NCI-H2029 (cell line): ENCODE data around the gene C9orf153.

ENCODE experiments used
- DNase-seq: peaks from one replicate; lab custom pipeline; 2025; lab: John Stamatoyannopoulos, UW

The C9orf153 gene

DNA sequence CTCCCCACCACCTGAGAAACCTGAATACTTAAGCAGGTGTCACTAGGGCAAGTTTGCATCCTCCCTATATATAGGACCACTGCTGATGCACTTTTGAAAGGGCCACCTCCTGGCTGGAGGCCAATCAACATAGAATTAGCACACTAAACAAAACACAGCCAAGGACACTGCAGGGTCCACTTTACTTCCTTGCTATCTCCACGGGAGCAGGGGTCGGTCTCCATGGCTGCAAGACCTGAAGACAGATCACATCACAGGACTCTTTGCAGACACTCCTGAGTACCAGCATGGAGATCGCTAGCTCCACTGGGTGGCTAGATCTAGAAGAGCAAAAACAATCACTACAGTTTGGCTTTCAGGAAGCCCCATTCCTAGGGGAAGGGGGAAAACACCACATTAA lies 72.3 kb downstream of the C9orf153 start:
- DNase-seq = peak; percentile 43

GRCh38 chr9:86186696-86187095 lies 72.8 kb downstream of the C9orf153 start:
- no peak for DNase-seq

GRCh38 chr9:86185872-86186271 lies 73.6 kb downstream of the C9orf153 start:
- no peak for DNase-seq

DNA sequence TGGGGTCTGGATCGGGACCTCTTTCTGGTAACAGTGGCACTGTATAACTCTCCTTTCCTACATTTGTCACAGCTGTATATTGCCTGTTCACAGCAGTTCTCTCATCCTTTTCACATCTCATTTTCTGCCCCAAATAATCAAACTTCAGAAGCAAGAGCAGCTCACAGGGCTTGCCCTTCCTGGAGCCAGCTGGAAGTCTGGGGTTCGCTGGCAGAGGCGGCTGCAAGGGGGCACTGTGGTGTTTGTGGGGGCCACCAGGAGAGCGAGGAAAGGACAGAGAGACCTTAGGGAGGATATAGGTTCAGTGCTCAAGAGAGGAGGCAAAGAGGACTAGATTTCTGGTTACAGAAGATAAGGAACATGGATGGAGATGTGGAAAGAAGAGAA lies 75.3 kb downstream of the C9orf153 start:
- DNase-seq = no peak

GRCh38 chr9:86183229-86184137 lies 76.0 kb downstream of the C9orf153 start:
- no peak for DNase-seq

DNA sequence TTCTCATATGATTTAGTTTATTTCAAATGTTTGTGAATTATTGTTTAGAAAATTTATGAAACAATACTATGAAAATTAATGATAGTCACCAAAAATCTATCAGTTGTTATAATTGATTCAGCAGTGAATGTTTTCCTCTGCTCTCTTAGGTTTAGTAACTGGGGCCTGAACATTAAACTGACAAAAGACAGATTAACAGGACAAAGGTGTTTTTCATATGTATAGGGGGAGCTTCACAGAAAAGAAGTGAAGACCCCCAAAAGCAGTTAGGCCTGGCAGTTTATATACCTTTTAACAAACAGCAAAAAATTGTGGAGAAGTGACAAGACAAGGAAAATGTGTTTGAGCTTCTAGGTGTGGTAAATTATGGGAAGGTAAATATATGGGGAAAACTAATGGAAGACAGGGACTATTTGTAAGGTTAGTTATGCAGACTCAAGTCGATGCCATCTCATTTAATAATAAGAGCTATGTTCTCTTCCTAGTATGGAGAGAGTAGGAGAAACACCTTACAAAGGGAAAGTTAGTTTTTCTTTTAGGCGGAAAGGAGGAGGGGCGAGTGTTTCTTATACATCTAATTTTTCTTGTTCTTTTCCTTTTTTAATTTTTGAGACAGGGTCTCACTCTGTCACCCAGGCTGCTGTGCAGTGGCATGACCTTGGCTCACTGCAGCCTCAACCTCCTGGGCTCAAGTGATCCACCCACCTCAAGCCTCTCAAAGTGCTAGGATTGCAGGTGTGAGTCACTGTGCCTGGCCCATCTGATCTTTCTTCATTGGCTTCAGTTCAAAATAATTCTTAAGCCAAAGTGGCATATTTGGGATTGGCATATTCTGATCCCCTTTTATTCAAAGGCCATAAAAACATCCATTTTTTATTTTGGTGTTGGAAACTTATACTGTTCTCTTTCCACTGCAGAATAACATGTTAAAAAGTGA lies 77.8 kb downstream of the C9orf153 start:
- no peak for DNase-seq

DNA sequence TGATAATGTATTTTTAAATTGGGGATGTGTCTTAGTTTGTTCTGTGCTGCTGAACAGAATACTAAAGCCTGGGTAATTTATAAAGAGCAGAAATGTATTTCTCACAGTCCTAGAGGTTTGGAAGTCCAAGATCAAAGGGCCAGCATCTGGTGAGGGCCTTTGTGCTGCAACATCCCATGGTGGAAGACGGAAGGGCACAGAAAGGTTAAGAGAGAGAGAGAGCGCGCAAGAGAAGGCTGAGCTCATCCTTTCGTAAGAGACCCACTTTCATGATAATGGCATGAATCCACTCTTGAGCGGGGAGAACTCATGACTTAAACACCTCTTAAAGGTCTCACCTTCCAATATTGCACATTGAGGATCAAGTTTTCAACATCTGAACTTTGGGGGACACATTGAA lies 81.0 kb downstream of the C9orf153 start:
- DNase-seq = no peak

- no peak for DNase-seq
Measured at GRCh38 chr9:86177995-86178394, 81.5 kb downstream of the C9orf153 start.

DNA sequence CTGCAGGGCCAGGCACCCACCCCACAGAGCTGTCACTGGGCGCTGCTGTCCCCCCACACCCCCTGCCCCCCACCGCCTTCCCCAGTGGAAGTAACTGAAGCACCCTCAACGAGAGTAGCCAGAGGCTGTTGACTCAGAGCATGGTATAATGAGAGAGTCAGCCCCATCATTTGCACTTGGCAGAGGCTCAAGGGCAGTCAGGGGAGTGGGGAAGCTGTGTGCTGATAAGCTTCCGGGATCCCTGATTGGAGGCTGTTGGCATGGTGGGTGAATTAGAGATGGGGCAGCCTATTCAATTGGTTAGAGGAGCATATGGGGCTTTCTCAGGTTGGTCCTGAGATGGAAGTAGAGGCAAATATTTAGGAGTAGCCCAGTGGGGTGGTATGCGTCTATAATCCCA lies 83.0 kb downstream of the C9orf153 start:
- DNase-seq = peak; percentile 84

DNA sequence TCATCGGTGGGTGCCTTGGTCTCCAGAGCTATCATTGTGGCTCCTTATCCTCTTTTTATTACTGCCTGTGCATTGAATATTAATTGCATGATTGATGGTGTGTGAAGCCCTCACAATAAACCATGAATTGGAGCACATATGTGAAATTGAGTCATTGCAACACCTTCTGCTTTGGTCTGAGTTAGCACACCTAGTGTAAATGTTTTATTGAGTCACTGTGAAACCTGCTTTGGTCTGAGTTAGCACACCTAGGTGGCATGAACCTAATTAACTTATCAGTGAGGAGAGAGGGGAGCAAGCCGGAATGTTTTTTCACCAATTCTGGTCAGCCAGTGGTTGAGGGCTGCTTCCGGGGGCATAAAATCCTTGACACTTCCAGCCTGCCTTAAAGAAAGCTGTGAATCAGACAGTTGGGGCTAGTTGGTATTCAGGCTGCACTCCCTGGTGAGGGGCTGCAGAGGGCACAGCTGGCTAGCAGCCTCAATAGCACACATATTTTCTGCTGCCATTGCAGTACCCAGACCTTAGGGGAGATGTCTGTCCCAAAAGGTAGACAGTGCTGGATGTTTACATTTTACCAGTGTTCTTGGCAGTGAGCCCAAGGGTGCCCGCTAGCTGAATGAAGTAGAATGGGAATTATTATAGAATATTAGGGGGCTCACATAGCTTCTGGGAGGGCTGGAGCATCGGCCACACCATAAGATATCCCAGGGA lies 83.6 kb downstream of the C9orf153 start:
- peak; percentile 44 for DNase-seq

DNA sequence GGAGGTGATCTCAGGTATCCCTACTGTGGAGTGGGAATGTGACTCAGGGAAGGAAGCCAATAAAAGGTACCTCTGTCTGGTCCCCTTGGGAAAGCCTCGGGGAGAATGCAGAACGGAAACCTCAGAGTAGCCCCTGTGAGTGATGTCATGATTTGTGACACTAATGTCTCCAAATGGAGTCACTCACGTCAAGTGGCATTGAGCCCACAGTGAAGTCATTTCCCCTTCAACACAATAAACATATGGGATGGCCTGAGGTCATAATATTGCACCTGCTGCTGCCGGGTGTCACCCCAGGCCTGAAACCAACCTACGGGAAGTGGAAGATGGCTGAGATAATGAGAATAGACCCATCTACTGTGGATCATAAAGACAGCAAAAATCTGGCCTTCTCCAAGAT lies 84.2 kb downstream of the C9orf153 start:
- peak; percentile 91 for DNase-seq
